ENCODE data around the gene COL5A1.
"Not testable (repeated sequence)": the region's sequence is repeated elsewhere in the genome, so short reads cannot be mapped to it uniquely, and the experiment has no call there.

Gene COL5A1

DNA sequence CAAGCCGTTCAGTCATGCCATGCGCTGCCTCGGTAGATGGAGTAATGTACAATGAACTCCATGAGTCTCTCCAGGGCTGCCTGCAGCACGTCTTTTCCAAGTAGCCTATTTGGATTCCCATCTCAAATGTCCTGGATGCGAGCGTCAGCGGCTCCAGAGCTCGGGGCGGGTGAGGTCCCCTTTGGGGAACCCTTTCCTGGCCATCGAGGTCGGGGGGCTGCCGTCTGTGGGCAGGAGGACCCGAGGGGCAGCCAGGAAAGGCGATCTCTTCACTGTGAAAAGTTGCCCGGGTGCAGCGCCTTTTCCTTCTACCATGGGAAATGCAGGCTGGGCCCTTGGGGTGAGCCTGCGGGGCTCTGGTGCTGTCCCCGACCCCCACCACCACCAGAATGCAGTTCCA is 202.1 kb downstream of the COL5A1 start:
- no peak for DNase-seq

DNA sequence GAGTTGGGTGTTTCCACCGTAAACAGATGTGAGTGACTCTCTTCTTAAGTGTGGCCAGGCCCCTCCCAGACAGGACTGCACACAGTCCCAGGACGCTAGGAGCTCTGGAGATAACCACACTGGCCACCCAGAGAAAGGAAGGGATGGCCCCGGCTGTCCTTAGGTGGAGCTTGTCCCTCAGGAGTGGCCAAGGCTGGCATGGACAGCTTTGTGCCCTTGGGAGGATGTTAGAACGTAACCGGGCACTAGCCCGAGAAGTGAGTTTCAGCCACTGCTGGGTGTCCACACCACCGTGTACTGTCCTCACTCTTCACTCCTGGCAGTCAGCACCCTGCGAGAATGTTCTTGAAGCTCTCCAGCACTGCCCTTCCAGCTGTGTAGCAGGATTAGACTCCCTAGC is 203.2 kb downstream of the COL5A1 start:
- DNase-seq = no peak

DNA sequence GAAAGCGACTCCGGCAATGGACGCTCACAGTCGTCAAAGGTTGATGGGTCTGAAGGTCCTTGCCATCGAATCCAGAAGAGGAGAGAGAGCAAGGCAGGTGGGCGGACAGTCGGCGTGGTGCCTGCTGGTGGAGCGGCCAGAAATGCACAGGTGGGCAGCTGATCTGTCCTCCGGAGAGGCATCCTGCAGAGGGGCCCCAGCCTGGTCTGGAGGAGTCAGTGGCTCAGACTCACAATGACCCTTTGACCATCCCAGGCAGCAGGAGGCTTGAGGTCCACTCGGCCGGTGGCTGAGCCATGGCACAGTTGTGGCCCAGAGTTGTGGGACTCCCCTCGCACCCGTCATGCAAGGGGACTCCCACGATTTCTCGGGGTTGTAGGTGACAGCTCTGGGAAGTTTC is 204.6 kb downstream of the COL5A1 start:
- DNase-seq = no peak

DNA sequence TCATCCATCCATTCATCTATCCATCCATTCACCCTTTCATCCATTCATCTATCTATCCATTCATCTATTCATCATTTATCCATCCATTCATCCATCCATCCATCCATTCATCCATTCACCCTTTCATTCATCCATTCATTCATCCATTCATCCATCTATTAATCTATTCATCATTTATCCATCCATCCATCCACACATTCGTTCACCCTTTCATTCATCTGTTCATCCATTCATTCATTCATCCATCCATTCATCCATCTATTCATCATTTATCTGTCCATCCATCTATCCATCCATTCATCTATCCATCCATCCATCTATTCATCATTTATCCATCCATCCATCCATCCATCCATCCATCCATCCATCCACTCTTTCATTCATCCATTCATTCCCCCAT is 205.1 kb downstream of the COL5A1 start:
- DNase-seq = no peak

DNA sequence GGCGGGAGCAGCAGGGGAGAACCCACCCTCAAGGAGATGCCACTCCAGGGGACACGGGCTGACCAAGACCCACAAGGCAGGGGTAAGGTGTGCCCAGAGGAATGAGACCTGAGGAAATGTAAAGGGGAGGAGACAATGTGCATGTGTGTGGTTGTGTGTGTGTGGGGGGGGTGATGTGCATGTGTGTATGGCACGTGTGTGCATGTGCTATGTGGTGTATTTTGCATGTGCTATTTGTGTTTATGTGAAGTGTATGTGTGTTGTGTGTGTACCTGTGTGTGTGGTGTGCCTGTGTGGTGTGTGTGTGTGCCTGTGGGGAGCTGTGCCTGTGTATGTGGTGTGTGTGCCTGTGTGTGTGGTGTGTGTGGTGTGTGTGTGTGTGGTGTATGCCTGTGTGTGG is 205.5 kb downstream of the COL5A1 start:
- no peak for DNase-seq

DNA sequence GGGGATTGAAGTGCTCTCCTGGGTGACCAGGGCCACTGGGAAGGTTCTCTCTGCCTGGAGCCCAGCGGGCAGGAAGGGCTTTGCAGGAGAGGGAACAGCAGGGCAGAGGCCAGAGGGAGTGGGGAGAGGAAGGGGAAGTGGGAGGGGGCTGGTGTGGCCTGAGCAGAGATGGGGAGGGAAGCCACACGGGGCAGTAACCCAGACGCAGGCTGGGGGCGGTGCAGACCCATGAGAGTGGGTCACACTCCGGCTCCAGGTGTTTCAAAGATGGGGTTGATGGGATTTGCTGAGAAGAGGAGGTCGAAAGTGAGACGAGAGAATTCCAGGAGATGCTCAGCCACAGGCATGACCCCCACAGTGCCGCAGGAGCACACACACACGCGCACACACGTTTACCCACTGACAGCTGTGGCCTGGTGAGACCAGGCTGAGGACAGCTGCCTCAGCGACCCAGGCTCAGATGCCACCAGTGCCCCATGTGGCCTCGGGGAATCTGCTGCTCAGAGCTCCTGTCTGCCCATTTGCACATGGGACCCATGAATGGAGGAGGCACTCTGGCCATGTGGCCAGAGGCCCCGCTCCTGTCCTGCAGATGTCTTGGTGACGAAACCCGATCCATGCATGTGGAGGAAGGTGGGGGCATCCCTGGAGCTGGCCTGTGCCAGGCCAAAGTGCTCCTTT is 206.3 kb downstream of the COL5A1 start:
- no peak for DNase-seq

DNA sequence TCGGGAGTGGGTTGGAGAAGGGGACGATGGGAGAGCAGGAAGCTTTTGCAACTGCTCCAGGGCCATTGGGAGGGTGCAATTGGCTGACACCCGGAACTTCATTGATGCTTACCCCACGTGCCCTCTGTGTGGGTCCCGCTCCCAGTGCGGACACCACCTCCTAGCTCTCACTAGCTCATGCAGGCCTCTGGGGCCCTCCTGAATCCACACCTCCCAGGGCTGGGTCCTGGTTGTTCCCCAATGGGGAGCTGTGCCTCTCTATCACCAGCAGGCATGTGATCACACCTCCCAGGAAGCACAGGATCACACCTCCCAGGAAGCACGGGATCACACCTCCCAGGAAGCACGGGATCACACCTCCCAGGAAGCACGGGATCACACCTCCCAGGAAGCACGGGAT is 206.9 kb downstream of the COL5A1 start:
- no peak for DNase-seq

DNA sequence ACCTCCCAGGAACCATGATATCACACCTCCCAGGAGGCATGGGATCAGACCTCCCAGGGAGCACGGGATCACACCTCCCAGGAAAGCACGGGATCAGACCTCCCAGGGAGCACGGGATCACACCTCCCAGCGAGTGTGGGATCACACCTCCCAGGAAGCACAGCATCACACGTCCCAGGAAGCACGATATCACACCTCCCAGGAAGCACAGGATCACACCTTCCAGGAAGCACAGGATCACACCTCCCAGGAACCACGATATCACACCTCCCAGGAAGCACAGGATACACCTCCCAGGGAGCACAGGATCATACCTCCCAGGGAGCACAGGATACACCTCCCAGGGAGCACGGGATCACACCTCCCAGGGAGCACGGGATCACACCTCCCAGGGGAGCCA is 209.0 kb downstream of the COL5A1 start:
- DNase-seq = no peak

DNA sequence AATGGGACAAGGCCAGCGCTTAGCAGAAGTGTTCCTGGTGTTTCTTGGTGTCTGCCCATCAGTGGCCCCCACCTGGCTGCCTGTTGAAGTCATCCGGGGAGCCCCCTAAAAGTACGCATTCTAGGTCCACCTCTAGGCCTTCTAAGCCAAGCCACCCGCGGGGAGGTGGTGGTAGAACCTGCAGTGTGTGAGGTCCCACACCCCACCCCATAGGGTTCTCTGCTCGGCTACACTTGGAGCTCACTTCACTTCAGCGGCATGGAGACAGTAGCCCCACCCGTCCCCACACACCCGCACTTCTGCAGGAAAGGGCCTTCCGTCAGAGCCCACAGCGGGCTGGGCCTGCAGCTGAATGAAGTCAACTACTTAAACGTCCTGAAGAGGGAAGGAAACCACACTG is 209.4 kb downstream of the COL5A1 start:
- DNase-seq = no peak

DNA sequence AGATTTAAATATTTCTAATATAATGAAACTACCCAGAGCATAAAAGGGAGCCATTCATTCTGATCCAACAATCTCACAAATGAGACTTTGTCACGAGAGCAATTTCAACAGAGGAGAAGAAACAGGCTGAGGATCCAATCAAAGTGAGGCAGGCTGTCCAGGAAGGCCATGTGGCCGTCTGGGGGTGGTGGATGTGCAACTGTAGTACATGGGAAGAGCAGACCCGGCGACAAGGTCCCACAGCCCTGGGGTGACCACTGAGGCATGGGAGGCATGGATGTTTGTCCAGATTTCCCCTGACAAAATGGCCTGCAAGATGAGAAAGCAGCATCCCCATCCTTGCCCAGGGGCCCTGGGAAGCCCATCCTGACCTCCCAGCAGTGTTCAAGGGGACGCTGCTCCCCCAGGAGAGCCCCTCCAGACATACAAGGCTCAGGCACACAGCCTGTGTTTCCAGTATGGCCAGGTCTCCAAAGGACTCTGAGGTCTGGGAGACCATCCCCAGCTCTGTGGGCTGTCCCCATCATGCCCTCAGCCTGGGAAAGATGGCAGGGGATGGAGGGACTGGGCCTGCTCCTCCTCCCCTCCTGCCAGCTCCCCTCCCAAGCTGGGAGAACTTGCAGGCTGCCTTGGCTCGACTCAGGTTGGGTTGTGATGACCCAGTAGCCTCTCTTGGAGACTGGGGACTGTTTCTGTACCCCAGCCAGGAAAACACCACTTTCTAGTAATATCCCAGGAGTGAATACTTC is 211.5 kb downstream of the COL5A1 start:
- DNase-seq = no peak

DNA sequence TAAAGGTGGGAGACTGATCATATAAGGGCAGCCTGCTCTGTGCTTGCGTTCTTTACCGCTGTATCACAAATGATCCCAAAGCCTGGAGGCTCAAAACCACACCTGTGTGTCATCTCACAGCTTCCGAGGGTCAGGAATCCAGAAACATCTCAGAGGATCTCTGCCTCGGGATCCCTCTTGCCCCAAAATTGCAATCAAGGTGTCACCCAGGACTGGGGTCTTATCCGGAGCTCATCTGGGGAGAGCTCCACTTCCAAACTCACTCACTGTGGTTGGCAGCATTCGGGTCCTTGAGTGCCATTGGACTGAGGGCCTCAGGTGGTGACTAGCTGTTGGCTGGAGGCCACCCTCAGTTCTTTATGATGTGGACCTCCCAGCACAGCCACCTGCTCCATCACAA is 212.3 kb downstream of the COL5A1 start:
- no peak for DNase-seq

DNA sequence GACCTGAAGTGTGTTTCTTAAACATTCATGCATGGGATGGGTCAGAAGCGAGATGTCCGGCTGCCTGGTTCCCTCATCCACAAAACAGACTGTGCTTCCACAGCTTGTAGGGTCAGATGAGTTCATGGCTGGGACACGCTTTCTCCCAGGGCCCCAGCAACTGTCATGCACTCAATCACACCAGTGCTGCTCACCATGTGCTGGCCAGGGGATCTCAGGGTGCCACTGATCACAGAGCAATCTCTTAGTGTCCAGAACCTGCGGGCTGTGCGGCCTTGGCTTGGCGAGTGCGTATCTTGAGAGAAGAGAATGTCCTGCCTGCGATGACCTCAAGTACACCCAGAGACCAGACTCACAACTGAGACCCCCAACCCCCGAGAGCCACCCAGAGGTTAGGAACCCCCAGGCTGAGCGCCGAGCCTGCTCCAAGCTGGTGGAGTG is 213.0 kb downstream of the COL5A1 start:
- no peak for DNase-seq

DNA sequence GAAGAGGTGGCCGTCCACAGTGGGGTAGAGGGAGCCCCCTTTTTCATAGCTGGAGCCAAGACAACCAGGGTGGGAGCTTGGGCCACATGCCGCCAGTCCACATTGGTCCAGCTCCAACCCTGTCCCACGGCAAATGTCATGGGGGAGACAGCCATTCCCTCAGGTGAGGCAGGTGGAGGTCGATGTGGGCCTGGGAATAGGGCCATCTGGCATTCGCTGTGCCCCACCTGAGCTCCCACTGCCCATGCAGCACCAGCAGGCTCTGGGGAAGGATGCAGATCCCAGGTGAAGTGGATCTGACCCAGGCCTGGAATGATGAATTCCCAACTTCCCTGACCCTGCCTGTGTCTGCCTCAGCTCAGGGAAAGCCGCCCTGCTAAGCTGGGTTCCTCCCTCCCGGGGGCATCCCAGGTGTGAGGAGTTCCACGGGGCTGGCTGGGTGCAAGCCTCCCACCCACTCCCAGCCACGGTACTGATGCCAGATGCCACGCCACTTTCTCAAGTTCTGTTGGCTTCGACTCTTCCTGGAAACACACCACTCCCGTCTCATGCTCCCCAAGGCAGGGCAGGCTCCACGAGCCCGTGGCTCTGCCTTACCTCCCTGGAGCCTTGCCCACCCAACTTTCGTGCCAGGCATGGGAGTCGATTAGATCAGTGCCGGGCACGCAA is 213.8 kb downstream of the COL5A1 start:
- DNase-seq = no peak

DNA sequence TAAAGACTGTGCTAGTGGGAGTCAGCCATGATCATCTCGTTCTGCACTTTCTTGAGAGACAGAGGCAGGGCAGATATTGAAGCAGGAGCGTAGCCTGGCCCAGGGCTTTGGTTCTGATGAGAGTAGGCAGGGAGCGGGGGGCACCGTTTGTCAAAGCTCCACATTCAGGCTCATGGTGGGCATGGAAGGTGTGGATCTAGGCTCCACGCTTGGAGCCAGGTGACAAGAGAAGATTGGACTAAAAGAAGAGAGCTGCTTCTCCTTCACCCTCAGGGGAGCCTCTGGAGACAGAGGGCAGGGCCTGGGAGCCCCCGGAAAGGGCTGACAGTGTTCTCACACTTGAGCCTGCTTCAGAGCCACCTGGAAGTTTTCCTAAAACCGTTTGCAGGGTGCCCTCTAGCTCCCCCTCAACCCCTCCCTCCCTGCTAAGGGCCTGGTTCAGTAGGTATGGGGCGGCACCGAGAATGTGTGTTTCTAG is 214.3 kb downstream of the COL5A1 start:
- DNase-seq = no peak

DNA sequence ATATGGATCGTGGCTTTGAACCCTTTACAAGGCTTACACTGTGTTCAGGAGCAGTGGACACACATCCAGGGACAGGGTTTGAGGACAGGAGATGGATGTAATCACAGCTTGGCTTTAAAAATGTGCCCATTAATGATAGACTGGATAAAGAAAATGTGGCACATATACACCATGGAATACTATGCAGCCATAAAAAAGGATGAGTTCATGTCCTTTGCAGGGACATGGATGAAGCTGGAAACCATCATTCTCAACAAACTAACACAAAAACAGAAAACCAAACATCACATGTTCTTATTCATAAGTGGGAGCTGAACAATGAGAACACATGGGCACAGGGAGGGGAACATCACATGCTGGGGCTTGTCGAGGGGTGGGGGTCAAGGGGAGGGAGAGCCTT is 215.8 kb downstream of the COL5A1 start:
- DNase-seq = not testable (repeated sequence)

DNA sequence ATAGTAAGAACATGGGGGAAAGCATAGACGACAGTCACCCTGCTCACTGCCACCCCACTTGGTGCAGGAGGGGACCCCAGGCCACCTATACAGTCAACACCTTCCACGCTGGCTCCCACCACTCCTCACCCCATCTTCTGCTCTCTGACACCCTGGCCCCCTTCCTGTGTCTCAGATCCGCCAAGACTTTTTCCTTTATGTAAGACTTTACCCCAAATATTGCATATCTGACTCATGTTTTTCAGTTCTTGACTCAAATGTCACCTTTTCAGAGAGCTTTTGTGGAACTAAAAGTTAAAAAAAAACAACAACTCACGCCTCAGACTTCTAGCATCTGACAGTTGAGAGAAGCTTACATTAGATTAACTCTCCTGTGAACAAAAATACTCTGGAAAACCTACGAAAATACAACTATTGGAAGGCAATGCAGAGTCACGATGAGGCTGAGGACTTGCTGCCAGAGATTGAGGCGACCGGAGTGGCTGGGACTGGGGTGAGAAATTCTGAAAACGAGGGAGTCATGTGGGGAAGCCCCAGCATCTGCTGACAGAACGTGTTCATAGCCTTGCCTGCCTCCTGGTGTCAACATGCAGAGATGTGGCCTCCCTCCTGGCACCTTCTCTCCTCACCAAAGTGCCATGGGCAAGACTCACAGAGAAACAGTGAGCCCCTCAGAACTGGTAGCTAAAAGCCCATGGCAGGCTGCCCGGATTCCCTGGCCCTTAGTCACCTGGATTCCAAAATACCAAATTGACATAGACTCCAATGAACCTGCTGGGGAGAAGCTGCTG is 216.6 kb downstream of the COL5A1 start:
- no peak for DNase-seq

DNA sequence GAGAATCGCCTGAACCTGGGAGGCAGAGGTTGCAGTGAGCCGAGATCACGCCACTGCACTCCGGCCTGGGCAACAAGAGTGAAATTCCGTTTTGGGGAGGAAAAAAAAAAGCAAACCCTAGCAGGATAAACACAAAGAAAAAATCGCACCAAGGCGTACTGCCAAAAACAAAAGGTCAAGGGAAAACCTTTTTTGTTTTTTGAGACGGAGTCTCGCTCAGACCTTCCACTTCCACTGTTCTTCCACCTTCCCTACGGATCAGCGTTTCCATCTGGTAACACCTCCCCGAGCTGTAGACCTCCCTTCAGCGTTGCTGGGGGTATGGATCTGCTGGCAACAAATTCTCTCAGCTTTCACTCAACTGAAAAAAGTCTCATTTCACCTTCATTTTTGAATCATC is 218.9 kb downstream of the COL5A1 start:
- no peak for DNase-seq

DNA sequence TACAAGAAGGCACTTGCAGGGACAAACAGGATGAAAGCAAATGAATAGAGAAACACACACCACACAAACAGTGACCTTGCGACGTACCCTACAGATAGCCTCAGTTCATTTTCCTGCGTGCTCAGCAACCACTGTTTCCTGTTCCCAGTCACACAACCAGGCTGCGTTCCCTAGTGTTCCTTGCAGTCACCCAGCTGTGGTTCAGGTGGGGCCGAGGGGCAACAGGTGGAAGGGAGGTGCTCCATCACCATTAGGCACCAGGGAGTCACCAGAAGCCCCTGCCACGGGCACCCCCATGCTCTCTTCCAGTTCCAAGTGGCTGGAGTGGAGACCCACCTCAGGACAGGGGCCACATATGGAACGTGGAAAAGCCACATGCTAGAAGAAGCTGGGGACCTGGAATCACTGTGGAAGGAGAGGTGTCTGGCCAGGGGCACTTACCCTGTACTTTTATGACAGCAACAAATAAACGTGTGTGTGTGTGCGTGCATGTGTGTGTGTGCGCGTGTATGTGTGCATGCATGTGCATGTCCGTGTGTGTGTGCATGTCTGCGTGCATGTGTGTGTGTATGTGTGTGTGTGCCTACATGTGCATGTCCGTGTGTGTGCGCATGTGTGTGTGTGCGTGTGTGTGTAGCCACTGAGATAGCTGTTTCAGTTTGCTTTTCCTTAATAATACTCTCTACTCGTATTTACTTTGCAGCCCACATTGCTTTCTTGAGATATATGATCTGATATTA is 220.2 kb downstream of the COL5A1 start:
- no peak for DNase-seq

DNA sequence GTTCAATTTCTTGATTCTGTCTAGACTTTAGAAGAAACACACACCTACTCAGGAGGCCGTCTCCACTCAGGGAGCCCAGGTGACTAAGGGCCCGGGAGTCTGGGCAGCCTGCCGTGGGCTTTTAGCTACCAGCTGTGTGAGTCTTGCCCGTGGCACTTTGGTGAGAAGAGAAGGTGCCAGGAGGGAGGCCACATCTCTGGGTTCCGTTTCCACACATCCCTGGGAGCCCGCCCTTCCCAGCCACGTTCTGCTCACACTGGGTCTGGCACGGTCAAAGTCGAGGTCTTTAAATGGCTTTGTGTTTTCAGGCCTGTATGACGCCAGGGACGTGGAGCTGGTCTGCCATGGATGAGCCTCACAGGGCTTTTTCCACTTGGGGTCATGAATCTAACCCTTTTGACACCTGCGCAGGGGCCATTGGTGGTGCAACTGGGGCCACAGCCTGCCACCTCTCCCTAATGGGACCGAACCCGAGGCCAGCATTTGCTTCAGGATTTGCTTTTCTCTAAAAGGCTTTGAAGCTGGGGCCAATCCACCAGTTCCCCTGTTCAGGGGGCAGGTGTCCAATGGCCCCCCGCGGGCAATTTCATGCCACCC is 221.8 kb downstream of the COL5A1 start:
- no peak for DNase-seq

DNA sequence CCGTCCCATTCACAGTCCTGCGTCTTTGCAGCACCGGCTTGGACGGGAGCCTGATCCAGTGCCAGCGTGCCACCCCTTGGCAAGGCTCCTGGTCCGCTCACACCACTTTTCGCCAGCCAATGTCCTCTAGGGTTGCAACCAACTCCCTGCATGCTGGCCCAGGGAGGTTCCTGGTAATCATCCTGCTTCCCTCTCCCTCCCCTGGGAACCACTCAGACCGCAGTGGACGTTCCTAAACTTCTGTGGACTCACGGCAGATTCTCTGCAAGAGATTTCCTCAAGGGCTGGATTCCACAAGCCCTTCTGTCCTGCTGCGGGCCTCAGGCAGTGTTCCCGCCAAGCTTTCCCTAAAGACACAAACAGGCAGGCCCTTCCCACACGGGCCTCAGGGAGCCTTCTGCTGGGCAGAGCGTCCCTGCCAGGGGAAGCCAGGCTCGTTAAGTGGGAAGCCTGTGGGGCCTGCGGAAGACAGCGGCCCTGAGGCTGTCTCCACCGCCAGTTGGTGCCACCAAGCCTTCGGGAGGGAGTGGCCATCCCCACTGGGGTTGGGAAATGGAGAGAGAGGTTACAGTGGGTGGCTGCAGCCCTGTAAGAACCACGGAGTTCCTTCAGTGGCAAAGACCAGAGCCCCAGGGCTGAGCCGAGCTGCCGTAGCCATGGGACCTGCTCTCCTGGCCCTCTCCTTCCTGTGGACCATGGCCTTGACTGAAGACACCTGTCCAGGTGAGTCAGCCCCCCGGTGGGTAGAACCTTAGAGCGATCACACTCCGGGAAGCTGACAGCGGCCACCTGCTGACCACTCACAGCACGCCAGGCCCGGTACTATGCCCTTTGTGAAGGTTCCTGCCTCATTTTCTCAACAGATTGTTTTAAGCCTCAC is 222.6 kb downstream of the COL5A1 start:
- DNase-seq = no peak

DNA sequence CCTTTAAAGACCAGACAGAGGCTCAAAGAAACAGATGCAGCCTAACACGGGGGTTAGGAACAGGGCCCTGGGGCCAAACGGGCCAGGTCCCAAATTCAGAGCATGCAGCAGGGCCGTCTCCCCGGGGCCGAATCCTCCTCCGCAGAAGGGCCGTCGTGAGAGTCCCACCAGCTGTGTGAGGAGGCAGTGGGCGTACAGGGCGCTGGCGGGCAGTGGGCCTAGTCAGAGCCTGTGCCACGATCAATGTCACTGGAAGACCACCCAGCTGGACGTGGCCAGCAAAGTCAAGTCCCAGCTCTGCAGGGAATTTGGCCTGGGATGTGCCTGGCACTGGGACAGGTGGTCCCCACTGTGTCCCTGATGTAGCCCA is 223.2 kb downstream of the COL5A1 start:
- no peak for DNase-seq

Data from activated CD4-positive, CD25-positive, alpha-beta regulatory T cell treated with anti-CD3 and anti-CD28 coated beads, Interleukin-2, amount 50 U/mL, for 72 hours (primary cell).